KMS-11 (cell line): Measurements from ENCODE around the gene SLC9A5.

Experiments used
- H2AFZ ChIP-seq: fragments of 200-600 bp; sonication (generic); 2 replicates; pipeline ENCODE4 v1.6.1; 2016; ENCODE audit warnings: antibody characterized with exemption, mixed run types, low read depth
- H3K27ac ChIP-seq: fragments of 200-600 bp; sonication (generic); 2 replicates; pipeline ENCODE4 v1.6.1; 2016; ENCODE audit warnings: mild to moderate bottlenecking, mixed run types
- H3K27me3 ChIP-seq: fragments of 200-600 bp; sonication (generic); 2 replicates; pipeline ENCODE4 v1.6.1; 2017; ENCODE audit warnings: mild to moderate bottlenecking, low read depth, mixed run types, moderate library complexity; ENCODE audit not compliant: insufficient read depth
- H3K36me3 ChIP-seq: fragments of 200-600 bp; sonication (generic); 2 replicates; pipeline ENCODE4 v1.6.1; 2017; ENCODE audit warnings: mild to moderate bottlenecking, mixed run types; ENCODE audit not compliant: insufficient read depth
- H3K4me1 ChIP-seq: fragments of 200-600 bp; sonication (generic); 2 replicates; pipeline ENCODE4 v1.6.1; 2016; ENCODE audit warnings: mild to moderate bottlenecking, low read depth, mixed run types; ENCODE audit not compliant: poor library complexity, severe bottlenecking
- H3K4me2 ChIP-seq: fragments of 200-600 bp; sonication (generic); 2 replicates; pipeline ENCODE4 v1.7.0; 2016; ENCODE audit warnings: mild to moderate bottlenecking, mixed run types
- H3K4me3 ChIP-seq: fragments of 200-600 bp; sonication (generic); IDR thresholded peaks from 2 replicates; pipeline ENCODE4 v1.6.1; 2017; ENCODE audit warnings: low read depth, low read length, mixed read lengths; ENCODE audit not compliant: insufficient read depth
- H3K79me2 ChIP-seq: fragments of 200-600 bp; sonication (generic); 2 replicates; pipeline ENCODE4 v1.6.1; 2016; ENCODE audit warnings: low read depth, mixed run types; ENCODE audit not compliant: insufficient read depth
- H3K9ac ChIP-seq: fragments of 200-600 bp; sonication (generic); 2 replicates; pipeline ENCODE4 v1.6.1; 2016; ENCODE audit warnings: mild to moderate bottlenecking, mixed run types
- H4K20me1 ChIP-seq: fragments of 200-600 bp; sonication (generic); 2 replicates; pipeline ENCODE4 v1.6.1; 2016; ENCODE audit warnings: mild to moderate bottlenecking, mixed run types; ENCODE audit not compliant: insufficient read depth
- CTCF ChIP-seq: fragments of 200-600 bp; sonication (generic); conservative IDR thresholded peaks from 2 replicates; pipeline ENCODE4 v1.6.1; 2017; ENCODE audit warnings: low read depth, mild to moderate bottlenecking, antibody characterized with exemption, low read length, moderate library complexity, mixed read lengths

Gene SLC9A5

DNA sequence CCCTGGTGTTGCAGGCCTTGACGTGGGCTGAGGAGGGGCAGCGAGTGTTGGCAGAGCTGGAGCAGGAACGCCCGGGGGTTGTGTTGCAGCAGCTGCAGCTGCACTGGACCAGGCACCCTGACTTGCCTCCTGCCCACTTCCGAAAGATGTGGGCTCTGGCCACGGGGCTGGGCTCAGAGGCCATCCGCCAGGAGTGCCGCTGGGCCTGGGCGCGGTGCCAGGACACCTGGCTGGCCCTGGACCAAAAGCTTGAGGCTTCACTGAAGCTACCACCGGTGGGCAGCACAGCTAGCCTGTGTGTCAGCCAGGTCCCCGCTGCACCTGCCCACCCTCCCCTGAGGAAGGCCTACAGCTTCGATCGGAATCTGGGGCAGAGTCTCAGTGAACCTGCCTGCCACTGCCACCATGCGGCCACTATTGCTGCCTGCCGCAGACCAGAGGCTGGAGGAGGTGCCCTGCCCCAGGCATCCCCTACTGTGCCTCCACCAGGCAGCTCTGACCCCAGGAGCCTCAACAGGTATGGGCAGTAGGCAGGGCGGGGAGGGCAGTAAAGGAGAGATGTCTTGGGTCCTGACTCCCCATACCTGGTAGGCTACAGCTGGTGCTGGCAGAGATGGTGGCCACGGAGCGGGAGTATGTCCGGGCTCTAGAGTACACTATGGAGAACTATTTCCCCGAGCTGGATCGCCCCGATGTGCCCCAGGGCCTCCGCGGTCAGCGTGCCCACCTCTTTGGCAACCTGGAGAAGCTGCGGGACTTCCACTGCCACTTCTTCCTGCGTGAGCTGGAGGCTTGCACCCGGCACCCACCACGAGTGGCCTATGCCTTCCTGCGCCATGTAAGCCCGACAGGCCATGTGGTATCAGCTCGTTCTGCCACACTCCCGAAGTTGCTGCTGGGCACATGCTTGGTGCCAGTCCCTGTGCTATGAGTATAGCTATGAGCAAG is 36.2 kb downstream of the SLC9A5 start:
- Histone ChIP-seq H3K36me3 (no peaks in the 10 kb centered on the region), H3K27ac (no peak overlapping the region), H3K4me3 (no peak overlapping the region), H3K79me2 (no peaks in the 10 kb centered on the region), H3K27me3 (no peaks in the 10 kb centered on the region), H3K4me1 (peaks cover 7% of the 10 kb centered on the region), H3K4me2 (no peak overlapping the region), H4K20me1 (no peaks in the 10 kb centered on the region), H3K9ac (no peak overlapping the region), H2AFZ (no peak overlapping the region)
- peak; percentile 23; the same call in 1 of the 2 replicates for TF ChIP-seq CTCF

DNA sequence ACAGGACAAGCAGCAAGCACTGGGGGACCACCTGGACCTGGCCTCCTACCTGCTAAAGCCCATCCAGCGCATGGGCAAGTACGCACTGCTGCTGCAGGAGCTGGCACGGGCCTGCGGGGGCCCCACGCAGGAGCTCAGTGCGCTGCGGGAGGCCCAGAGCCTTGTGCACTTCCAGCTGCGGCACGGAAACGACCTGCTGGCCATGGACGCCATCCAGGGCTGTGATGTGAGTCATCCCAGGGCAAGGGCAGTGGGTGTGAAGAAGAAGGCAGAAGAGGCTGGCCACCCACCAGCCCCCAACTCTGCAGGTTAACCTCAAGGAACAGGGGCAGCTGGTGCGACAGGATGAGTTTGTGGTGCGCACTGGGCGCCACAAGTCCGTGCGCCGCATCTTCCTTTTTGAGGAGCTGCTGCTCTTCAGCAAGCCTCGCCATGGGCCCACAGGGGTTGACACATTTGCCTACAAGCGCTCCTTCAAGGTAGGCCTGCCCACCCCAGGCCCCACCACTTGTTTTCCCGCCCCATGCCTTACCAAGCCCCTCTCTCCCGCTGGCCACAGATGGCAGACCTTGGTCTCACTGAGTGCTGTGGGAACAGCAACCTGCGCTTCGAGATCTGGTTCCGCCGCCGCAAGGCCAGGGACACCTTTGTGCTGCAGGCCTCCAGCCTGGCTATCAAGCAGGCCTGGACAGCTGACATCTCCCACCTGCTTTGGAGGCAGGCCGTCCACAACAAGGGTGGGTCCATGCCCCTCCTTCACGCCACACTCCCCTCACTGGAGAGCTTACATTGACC is 37.9 kb downstream of the SLC9A5 start:
- no peak overlapping the region for H2AFZ ChIP-seq
- H3K36me3 ChIP-seq: no peaks in the 10 kb centered on the region

DNA sequence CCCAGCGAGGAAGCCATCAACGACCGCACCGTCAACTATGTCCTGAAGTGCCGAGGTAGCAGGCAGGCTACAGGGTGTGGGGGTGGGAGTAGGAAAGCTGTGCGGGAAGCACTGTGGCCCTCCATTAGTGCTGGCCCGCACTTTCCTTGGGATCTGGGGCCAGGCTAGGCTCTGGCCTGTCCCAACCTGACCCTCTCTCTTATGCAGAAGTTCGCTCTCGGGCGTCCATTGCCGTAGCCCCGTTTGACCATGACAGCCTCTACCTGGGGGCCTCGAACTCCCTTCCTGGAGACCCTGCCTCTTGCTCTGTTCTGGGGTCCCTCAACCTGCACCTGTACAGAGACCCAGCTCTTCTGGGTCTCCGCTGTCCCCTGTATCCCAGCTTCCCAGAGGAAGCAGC is 39.2 kb downstream of the SLC9A5 start:
- no peaks in the 10 kb centered on the region for H3K4me1 ChIP-seq
- H2AFZ ChIP-seq: no peak overlapping the region
- H3K27me3 ChIP-seq: no peaks in the 10 kb centered on the region
- H3K27ac ChIP-seq: no peak overlapping the region
- H3K36me3 ChIP-seq: no peaks in the 10 kb centered on the region
- H3K79me2 ChIP-seq: no peaks in the 10 kb centered on the region
- no peak for TF ChIP-seq CTCF
- H3K4me3 ChIP-seq: no peak overlapping the region
- H4K20me1 ChIP-seq: no peaks in the 10 kb centered on the region
- H3K9ac ChIP-seq: no peak overlapping the region
- no peak overlapping the region for H3K4me2 ChIP-seq

More for the DNA sequence above, 37.9 kb downstream of the SLC9A5 start:
- H3K27ac ChIP-seq: no peak overlapping the region
- H4K20me1 ChIP-seq: no peaks in the 10 kb centered on the region
- H3K4me1 ChIP-seq: no peaks in the 10 kb centered on the region
- no peaks in the 10 kb centered on the region for H3K79me2 ChIP-seq
- no peak overlapping the region for H3K4me2 ChIP-seq
- H3K9ac ChIP-seq: no peak overlapping the region
- H3K27me3 ChIP-seq: no peaks in the 10 kb centered on the region
- no peak overlapping the region for H3K4me3 ChIP-seq
- TF ChIP-seq CTCF: no peak

DNA sequence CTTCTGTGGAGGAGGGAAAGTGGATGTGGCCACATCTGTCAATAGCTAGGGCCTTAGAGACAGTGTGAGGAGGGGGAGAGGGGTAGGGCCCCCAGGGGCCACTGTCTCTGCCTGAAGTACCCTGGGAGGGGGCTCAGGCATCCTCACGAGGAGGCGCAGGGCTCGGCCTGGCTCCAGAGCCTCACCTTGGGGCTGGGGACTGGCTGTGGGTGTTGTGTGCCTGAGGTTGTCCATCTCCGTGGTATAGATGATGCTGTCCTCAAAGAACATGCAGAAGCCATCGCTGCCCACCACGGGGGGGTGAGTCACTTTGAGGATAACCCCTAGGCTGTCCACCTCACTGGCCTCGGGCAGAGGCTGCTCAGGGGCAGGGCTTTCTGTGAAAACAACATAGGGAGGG is 42.7 kb downstream of the SLC9A5 start:
- Histone ChIP-seq H2AFZ (no peak overlapping the region), H3K9ac (no peak overlapping the region), H3K27me3 (no peaks in the 10 kb centered on the region; the same call in 1 of the 2 replicates), H3K4me2 (no peak overlapping the region), H3K4me1 (no peaks in the 10 kb centered on the region), H3K27ac (no peak overlapping the region), H4K20me1 (no peaks in the 10 kb centered on the region), H3K36me3 (no peaks in the 10 kb centered on the region), H3K79me2 (no peaks in the 10 kb centered on the region), H3K4me3 (no peak overlapping the region)
- no peak for TF ChIP-seq CTCF
